GM19324 (cell line): Measurements from ENCODE around the gene RFX7.

Experiments
- ATAC-seq: cut with Tn5 transposase; IDR thresholded peaks from one replicate; pipeline ENCODE4 v1.9.1; 2021; ENCODE audit warnings: mild to moderate bottlenecking, moderate library complexity; ENCODE audit not compliant: unreplicated experiment, low FRiP score

RFX7 gene

GRCh38 chr15:56150204-56150603, 93.5 kb downstream of the RFX7 start:
- ATAC-seq: no peak

GRCh38 chr15:56148064-56148463, 95.6 kb downstream of the RFX7 start:
- ATAC-seq: no peak

GRCh38 chr15:56146756-56147155, 96.9 kb downstream of the RFX7 start:
- ATAC-seq: no peak

- no peak for ATAC-seq
These were observed 115.6 kb downstream of the RFX7 start for GRCh38 chr15:56128081-56128480.

- ATAC-seq: no peak
These were observed 117.3 kb downstream of the RFX7 start for GRCh38 chr15:56126409-56126808.

- ATAC-seq: no peak
These were observed 119.3 kb downstream of the RFX7 start for GRCh38 chr15:56124391-56124790.

- no peak for ATAC-seq
These were observed 137.8 kb downstream of the RFX7 start for GRCh38 chr15:56105855-56106254.

GRCh38 chr15:56102441-56102840, 141.2 kb downstream of the RFX7 start:
- no peak for ATAC-seq

GRCh38 chr15:56099311-56099710, 144.4 kb downstream of the RFX7 start:
- no peak for ATAC-seq

- no peak for ATAC-seq
These were observed 145.3 kb downstream of the RFX7 start for GRCh38 chr15:56098195-56098863.

GRCh38 chr15:56095406-56095805, 148.3 kb downstream of the RFX7 start:
- no peak for ATAC-seq

- ATAC-seq: no peak
These were observed 149.5 kb downstream of the RFX7 start for GRCh38 chr15:56094171-56094570.

GRCh38 chr15:56088389-56088788, 155.3 kb downstream of the RFX7 start:
- no peak for ATAC-seq

- ATAC-seq: no peak
These were observed 157.1 kb downstream of the RFX7 start for GRCh38 chr15:56086566-56086965.

- ATAC-seq: no peak
These were observed 161.4 kb downstream of the RFX7 start for GRCh38 chr15:56082263-56082761.

- ATAC-seq: no peak
These were observed 166.6 kb downstream of the RFX7 start for GRCh38 chr15:56077081-56077480.

- no peak for ATAC-seq
These were observed 167.0 kb downstream of the RFX7 start for GRCh38 chr15:56076640-56077039.

- no peak for ATAC-seq
These were observed 169.0 kb downstream of the RFX7 start for GRCh38 chr15:56074481-56075265.

GRCh38 chr15:56064152-56064551, 179.5 kb downstream of the RFX7 start:
- ATAC-seq: no peak

- no peak for ATAC-seq
These were observed 184.0 kb downstream of the RFX7 start for GRCh38 chr15:56059716-56060115.

GRCh38 chr15:56058986-56059385, 184.7 kb downstream of the RFX7 start:
- ATAC-seq: no peak

GRCh38 chr15:56056626-56057025, 187.1 kb downstream of the RFX7 start:
- ATAC-seq: no peak
